Right renal cortex interstitium (tissue), 3 donors: ENCODE results near the gene SYCP1. TPM values are rescaled to one million over a fixed set of nuclear protein-coding genes. Genes with fewer than 3 reads are reported as not detected.
"Not testable (repeated sequence)": the region's sequence is repeated elsewhere in the genome, so short reads cannot be mapped to it uniquely, and the experiment has no call there.

Source experiments
- DNase-seq, 3 donors: peaks; one replicate each; pipeline ENCODE4 v3.0.0-alpha.2; 2013; ENCODE audit warnings: low read depth in 3 of 3, low spot score in 2 of 3
- polyA plus RNA-seq, 3 donors: library from polyadenylated mRNA; unstranded; fragments of 120-200 nt; gene quantifications; one replicate each; pipeline ENCODE4 v1.2.1, GENCODE V29; 2013; ENCODE audit not compliant: insufficient read length in 3 of 3

SYCP1 gene
- polyA plus RNA-seq: under 1 TPM; 0.15 to 0.28 (median 0.21) TPM

- DNase-seq: no peak
Measured at GRCh38 chr1:114854693-114855320, at the start of gene SYCP1. TSS of gene SYCP1 (plus strand) at chr1:114854863. CDS start at chr1:114855465, 602 bp downstream.

GRCh38 chr1:114819869-114820268, 34.8 kb upstream of the SYCP1 start:
- no peak for DNase-seq

GRCh38 chr1:114820392-114820791, 34.3 kb upstream of the SYCP1 start:
- DNase-seq: no peak

- DNase-seq: no peak
Measured at GRCh38 chr1:114821978-114822377, 32.7 kb upstream of the SYCP1 start.

GRCh38 chr1:114828251-114828650, 26.4 kb upstream of the SYCP1 start:
- DNase-seq: no peak

GRCh38 chr1:114830075-114830474, 24.6 kb upstream of the SYCP1 start:
- DNase-seq: not testable (repeated sequence)

- DNase-seq: no peak
Measured at GRCh38 chr1:114831276-114831994, 23.2 kb upstream of the SYCP1 start.

- DNase-seq: no peak
Measured at GRCh38 chr1:114832057-114832456, 22.6 kb upstream of the SYCP1 start.

GRCh38 chr1:114833421-114833820, 21.2 kb upstream of the SYCP1 start:
- no peak for DNase-seq

GRCh38 chr1:114844270-114844669, 10.4 kb upstream of the SYCP1 start:
- no peak for DNase-seq

- DNase-seq: no peak
Measured at GRCh38 chr1:114853584-114853983, 1.1 kb upstream of the SYCP1 start.

- DNase-seq: no peak
Measured at GRCh38 chr1:114861384-114861783, 6.7 kb downstream of the SYCP1 start.

GRCh38 chr1:114892194-114892918, 37.7 kb downstream of the SYCP1 start:
- DNase-seq: no peak

- no peak for DNase-seq
Measured at GRCh38 chr1:114896795-114897194, 42.1 kb downstream of the SYCP1 start.

GRCh38 chr1:114901814-114902213, 47.2 kb downstream of the SYCP1 start:
- no peak for DNase-seq

GRCh38 chr1:114902343-114902742, 47.7 kb downstream of the SYCP1 start:
- DNase-seq: no peak

- DNase-seq: no peak
Measured at GRCh38 chr1:114903480-114903879, 48.8 kb downstream of the SYCP1 start.

GRCh38 chr1:114915720-114916119, 61.1 kb downstream of the SYCP1 start:
- not testable (repeated sequence) for DNase-seq

GRCh38 chr1:114926607-114927006, 71.9 kb downstream of the SYCP1 start:
- no peak for DNase-seq

GRCh38 chr1:114927401-114927800, 72.7 kb downstream of the SYCP1 start:
- DNase-seq: no peak

- DNase-seq: no peak
Measured at GRCh38 chr1:114956570-114956969, 101.9 kb downstream of the SYCP1 start.

GRCh38 chr1:114959423-114959822, 104.8 kb downstream of the SYCP1 start:
- DNase-seq: no peak
